ENCODE results near the gene ADAMTSL4.
"Not testable (repeated sequence)": the region's sequence is repeated elsewhere in the genome, so short reads cannot be mapped to it uniquely, and the experiment has no call there.

Gene ADAMTSL4

GRCh38 chr1:150596095-150596892, 47.1 kb downstream of the ADAMTSL4 start:
- no peak for FAIRE-seq

- no peak for FAIRE-seq
These were observed 47.8 kb downstream of the ADAMTSL4 start for GRCh38 chr1:150596976-150597375.

DNA sequence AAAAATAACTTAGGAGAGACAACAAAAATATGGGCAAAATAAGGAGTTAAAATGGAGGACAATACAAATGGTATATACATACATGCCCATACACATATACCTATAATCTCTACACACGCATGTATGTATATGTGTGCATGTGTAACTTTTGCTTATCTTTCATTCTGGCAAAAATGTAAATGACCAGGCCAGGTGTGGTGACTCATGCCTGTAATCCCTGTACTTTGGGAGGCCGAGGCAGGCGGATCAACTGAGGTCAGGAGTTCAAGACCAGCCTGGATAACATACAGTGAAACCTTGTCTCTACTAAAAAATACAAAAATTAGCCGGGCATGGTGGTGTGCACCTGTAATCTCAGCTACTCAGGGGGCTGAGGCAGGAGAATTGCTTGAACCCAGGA, 49.1 kb downstream of the ADAMTSL4 start:
- not testable (repeated sequence) for FAIRE-seq

- FAIRE-seq = no peak
These were observed 52.3 kb downstream of the ADAMTSL4 start for GRCh38 chr1:150601540-150601939.

DNA sequence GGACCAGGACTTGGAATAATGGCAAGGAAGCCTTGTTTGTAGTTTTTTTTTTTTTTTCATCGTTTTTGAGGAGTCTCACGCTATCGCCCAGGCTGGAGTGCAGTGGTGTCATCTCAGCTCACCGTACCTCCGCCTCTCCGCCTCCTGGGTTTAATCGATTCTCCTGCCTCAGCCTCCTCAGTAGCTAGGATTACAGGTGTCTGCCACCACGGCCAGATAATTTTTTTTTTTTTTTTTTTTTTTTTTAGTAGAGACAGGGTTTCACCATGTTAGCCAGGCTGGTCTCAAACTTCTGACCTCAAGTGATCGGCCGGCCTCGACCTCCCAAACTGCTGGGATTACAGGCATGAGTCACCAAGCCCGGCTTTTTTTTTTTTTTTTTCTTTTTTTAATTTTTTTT, 53.2 kb downstream of the ADAMTSL4 start:
- FAIRE-seq = not testable (repeated sequence)

DNA sequence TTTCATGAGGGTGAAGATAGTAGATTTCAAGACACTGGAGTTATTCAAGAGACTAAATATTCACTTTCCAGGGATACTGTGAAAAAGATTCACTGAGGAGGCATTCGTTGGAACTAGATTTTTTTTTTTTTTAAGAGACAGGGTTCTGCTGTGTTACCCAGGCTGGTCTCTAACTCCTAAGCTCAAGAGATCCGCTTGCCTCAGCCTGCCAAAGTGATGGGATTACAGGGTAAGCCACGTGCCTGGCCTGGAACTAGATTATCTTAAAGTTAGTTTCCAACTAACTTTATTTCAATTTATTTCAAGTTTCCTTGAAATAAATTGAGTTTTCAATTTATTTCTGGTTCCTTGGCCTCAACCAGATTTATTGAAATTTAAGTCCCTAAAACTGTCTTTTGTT, 54.5 kb downstream of the ADAMTSL4 start:
- FAIRE-seq = no peak

DNA sequence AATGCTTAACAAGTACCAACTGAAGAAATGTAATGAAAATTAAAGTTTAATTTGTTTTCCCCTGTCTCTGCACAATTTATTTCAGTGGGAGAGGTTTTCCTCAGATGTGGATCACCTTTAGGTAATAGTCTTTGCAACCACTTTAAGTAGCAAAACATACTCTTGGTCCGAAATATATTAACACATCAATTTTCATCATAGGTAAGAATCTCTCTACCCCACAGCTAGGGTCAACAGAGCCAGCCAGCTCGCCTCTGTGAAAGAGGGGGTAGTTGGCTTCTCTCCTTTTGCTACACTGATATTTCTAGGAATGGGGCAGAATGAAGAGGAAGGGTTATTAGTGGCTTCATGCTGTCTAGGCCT, 55.0 kb downstream of the ADAMTSL4 start:
- no peak for FAIRE-seq

- FAIRE-seq = not testable (repeated sequence)
These were observed 56.2 kb downstream of the ADAMTSL4 start for GRCh38 chr1:150605451-150605731.

DNA sequence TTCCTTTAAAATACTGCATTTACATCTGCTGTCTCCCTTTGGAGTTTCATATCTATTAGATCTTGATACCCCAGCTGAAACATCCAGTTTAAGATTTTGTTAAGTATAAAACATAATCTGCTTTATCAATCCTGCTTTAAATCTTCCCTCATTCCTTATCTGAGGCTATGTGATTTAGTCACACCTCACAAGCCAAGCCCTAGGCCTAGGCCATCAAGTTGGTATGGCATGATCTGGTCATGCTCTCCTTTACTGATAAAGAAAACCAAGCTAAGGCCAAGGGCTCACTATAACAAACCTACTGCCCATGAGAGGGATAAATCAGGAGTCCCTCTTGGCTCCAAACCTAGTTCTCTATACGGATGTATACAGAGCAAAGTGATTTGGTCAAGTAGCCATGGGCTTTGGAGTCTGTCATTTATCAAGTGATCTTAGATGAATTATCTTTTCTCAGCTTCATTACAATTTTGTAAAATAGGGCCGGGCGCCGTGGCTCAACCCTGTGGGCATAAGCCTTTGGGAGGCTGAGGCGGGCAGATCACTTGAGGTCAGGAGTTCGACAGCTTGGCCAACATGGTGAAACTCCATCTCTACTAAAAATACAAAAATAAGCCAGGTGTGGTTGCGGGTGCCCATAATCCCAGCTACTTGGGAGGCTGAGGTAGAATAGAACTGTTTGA, 57.4 kb downstream of the ADAMTSL4 start:
- FAIRE-seq = no peak

DNA sequence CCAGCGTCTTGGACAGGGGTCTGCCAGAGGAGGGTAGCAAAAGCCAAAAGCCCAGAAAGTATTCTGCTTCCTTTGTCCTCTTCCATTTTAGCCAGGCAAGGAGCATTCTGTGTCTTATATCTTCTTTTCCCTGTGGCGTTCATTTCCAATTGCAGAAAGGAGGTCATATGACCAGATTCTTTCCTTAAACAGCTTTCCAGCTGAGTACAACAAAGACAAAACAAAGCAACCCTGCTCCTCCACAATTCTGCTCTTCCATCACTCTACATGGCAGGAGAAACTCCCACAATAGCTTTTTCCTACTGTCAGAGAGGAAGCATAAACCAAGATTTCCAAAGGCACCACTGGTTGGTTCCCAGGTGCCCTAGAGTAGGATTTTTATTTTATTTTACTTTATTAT, 60.5 kb downstream of the ADAMTSL4 start:
- FAIRE-seq = no peak
